ENCODE results near the gene IVNS1ABP.

GRCh38 chr1:185315445-185316071 lies 1.5 kb downstream of the IVNS1ABP start:
- no peak for TF ChIP-seq KDM5A (IDR thresholded peaks at IDR 0.05; ENCODE audit: borderline replicate concordance, low read length)
- no peak for TF ChIP-seq ZNF44 (CRISPR knock-in tag; IDR thresholded peaks at IDR 0.05)

All from HepG2 (cell line).